Spleen (tissue), 7 donors: Measurements from ENCODE around the gene SLC16A13.

Experiments used
- CTCF ChIP-seq, 11 experiments: fragments of 200-600 bp in 7 of 11; fragments of 450-650 bp in 4 of 11; sonication (generic) in 4 of 11; IDR thresholded peaks in 8 of 11; conservative IDR thresholded peaks in 3 of 11; 1 replicate in 7 of 11; 2 replicates in 4 of 11; pipeline versions ENCODE4 v1.4.0 to v1.8.0; 2016 to 2021; ENCODE audit warnings: antibody characterized with exemption in 11 of 11, inconsistent platforms in 4 of 11, mild to moderate bottlenecking in 1 of 11
- POLR2A ChIP-seq, 3 donors: fragments of 450-650 bp; IDR thresholded peaks; one replicate each; pipeline ENCODE4 v1.5.1; 2017; ENCODE audit warnings: antibody characterized with exemption in 3 of 3, mild to moderate bottlenecking in 1 of 3
- donor health status: DM: no; HTN: no; CAD: no; lungs with moderate emphysema.
- donor health status: DM: no; HTN: no; CAD: no.
- donor health status: DM: no; HTN: no; CAD: no.

DNA sequence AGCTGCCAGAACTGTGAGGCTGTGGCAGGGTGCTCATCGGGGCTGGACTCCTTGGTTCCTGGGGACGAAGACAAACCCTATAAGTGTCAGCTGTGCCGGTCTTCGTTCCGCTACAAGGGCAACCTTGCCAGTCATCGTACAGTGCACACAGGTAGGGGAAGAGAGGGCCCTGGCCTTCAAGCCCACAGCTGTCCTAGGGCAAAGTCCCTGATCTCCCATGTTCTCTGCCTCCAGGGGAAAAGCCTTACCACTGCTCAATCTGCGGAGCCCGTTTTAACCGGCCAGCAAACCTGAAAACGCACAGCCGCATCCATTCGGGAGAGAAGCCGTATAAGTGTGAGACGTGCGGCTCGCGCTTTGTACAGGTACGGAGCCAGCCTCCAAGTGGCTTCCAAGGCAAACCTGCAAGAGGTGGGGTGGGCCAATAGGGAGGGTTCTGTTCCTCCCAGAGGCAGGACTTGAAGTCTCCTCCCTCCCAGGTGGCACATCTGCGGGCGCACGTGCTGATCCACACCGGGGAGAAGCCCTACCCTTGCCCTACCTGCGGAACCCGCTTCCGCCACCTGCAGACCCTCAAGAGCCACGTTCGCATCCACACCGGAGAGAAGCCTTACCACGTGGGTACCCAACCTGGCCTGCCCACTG lies 9.2 kb upstream of the SLC16A13 start:
- TF ChIP-seq CTCF (IDR thresholded peaks at IDR 0.05 in 8 of 11, conservative IDR thresholded peaks at IDR 0.05 in 3 of 11): no peak
- no peak for TF ChIP-seq POLR2A (IDR thresholded peaks at IDR 0.05)
